NCI-H2081 treated with DMSO at 0.1 percent for 48 hours (cell line): Measurements from ENCODE around the gene P2RX4.
"Not testable (repeated sequence)": the region's sequence is repeated elsewhere in the genome, so short reads cannot be mapped to it uniquely, and the experiment has no call there.

ENCODE experiments used
- DNase-seq: peaks from one replicate; lab custom pipeline; 2025; lab: John Stamatoyannopoulos, UW

The P2RX4 gene

GRCh38 chr12:121278169-121279070 lies 68.5 kb downstream of the P2RX4 start:
- no peak for DNase-seq

GRCh38 chr12:121279071-121279375 lies 69.1 kb downstream of the P2RX4 start:
- DNase-seq, result no peak

GRCh38 chr12:121279507-121279915 lies 69.6 kb downstream of the P2RX4 start:
- no peak for DNase-seq

- DNase-seq, result not testable (repeated sequence)
Measured at GRCh38 chr12:121280531-121280930, 70.6 kb downstream of the P2RX4 start.

- DNase-seq, result not testable (repeated sequence)
Measured at GRCh38 chr12:121281116-121281515, 71.2 kb downstream of the P2RX4 start.

- no peak for DNase-seq
Measured at GRCh38 chr12:121282072-121282742, 72.3 kb downstream of the P2RX4 start.

GRCh38 chr12:121282910-121283309 lies 73.0 kb downstream of the P2RX4 start:
- not testable (repeated sequence) for DNase-seq

- no peak for DNase-seq
Measured at GRCh38 chr12:121283388-121283787, 73.5 kb downstream of the P2RX4 start.
